D341Med (cell line): ENCODE data around the gene IL7R.
"Not testable (repeated sequence)": the region's sequence is repeated elsewhere in the genome, so short reads cannot be mapped to it uniquely, and the experiment has no call there.

Source experiments
- DNase-seq: peaks from one replicate; pipeline ENCODE4 v3.0.0; 2012; ENCODE audit warnings: low spot score

The IL7R gene

GRCh38 chr5:35842856-35843255, 13.8 kb upstream of the IL7R start:
- no peak for DNase-seq

- not testable (repeated sequence) for DNase-seq
Observed at GRCh38 chr5:35845508-35845907, 11.2 kb upstream of the IL7R start.

GRCh38 chr5:35847491-35847890, 9.2 kb upstream of the IL7R start:
- DNase-seq: no peak

GRCh38 chr5:35847961-35848360, 8.7 kb upstream of the IL7R start:
- DNase-seq: no peak

GRCh38 chr5:35849860-35850259, 6.8 kb upstream of the IL7R start:
- DNase-seq: no peak

- no peak for DNase-seq
Observed at GRCh38 chr5:35850967-35851680, 5.6 kb upstream of the IL7R start.

GRCh38 chr5:35852084-35852734, 4.5 kb upstream of the IL7R start:
- no peak for DNase-seq

- no peak for DNase-seq
Observed at GRCh38 chr5:35852773-35853172, 3.9 kb upstream of the IL7R start.

- no peak for DNase-seq
Observed at GRCh38 chr5:35853631-35854030, 3.1 kb upstream of the IL7R start.

GRCh38 chr5:35854248-35854647, 2.4 kb upstream of the IL7R start:
- DNase-seq: no peak

- DNase-seq: no peak
Observed at GRCh38 chr5:35855187-35855586, 1.5 kb upstream of the IL7R start.

- DNase-seq: not testable (repeated sequence)
Observed at GRCh38 chr5:35856186-35856764, 416 bp upstream of the IL7R start.

GRCh38 chr5:35857606-35858205, 1.0 kb downstream of the IL7R start:
- DNase-seq: no peak

GRCh38 chr5:35859101-35859661, 2.5 kb downstream of the IL7R start:
- no peak for DNase-seq

- no peak for DNase-seq
Observed at GRCh38 chr5:35860686-35861085, 4.0 kb downstream of the IL7R start.

- DNase-seq: no peak
Observed at GRCh38 chr5:35861718-35862117, 5.0 kb downstream of the IL7R start.

- no peak for DNase-seq
Observed at GRCh38 chr5:35862126-35862525, 5.4 kb downstream of the IL7R start.

- DNase-seq: no peak
Observed at GRCh38 chr5:35863159-35863558, 6.5 kb downstream of the IL7R start.

- no peak for DNase-seq
Observed at GRCh38 chr5:35867998-35868397, 11.3 kb downstream of the IL7R start.

- DNase-seq: no peak
Observed at GRCh38 chr5:35869685-35870277, 13.1 kb downstream of the IL7R start.

- DNase-seq: no peak
Observed at GRCh38 chr5:35870605-35871004, 13.9 kb downstream of the IL7R start.

GRCh38 chr5:35876454-35876853, 19.8 kb downstream of the IL7R start:
- DNase-seq: no peak
